HG03565 (cell line): ENCODE measurements around the gene FIBP.
"Not testable (repeated sequence)": the region's sequence is repeated elsewhere in the genome, so short reads cannot be mapped to it uniquely, and the experiment has no call there.

ENCODE experiments used
- ATAC-seq: cut with Tn5 transposase; IDR thresholded peaks from one replicate; pipeline ENCODE4 v1.9.1; 2021; ENCODE audit warnings: mild to moderate bottlenecking, moderate library complexity; ENCODE audit not compliant: unreplicated experiment

Gene FIBP

GRCh38 chr11:65915101-65915820 lies 27.0 kb upstream of the FIBP start:
- ATAC-seq, result no peak

GRCh38 chr11:65912845-65913244 lies 24.6 kb upstream of the FIBP start:
- ATAC-seq, result no peak

- ATAC-seq, result no peak
Observed at GRCh38 chr11:65911682-65912568, 23.7 kb upstream of the FIBP start.

GRCh38 chr11:65907878-65908277 lies 19.6 kb upstream of the FIBP start:
- no peak for ATAC-seq

- ATAC-seq, result no peak
Observed at GRCh38 chr11:65906602-65907001, 18.3 kb upstream of the FIBP start.

GRCh38 chr11:65903715-65904114 lies 15.4 kb upstream of the FIBP start:
- ATAC-seq, result no peak

- no peak for ATAC-seq
Observed at GRCh38 chr11:65903068-65903481, 14.8 kb upstream of the FIBP start.

- ATAC-seq, result no peak
Observed at GRCh38 chr11:65900899-65901180, 12.6 kb upstream of the FIBP start.

- peak; percentile 74 for ATAC-seq
Observed at GRCh38 chr11:65900125-65900898, 12.0 kb upstream of the FIBP start, which contains the start of gene FOSL1. Gene FOSL1 (minus strand): TSS chr11:65900388. CDS start chr11:65900339, 49 bp downstream.

GRCh38 chr11:65899356-65900124 lies 11.3 kb upstream of the FIBP start:
- ATAC-seq, result no peak

GRCh38 chr11:65898656-65899355 lies 10.5 kb upstream of the FIBP start:
- ATAC-seq, result no peak

GRCh38 chr11:65897020-65897471 lies 8.8 kb upstream of the FIBP start:
- ATAC-seq, result no peak

- ATAC-seq, result no peak
Observed at GRCh38 chr11:65896034-65896999, 8.0 kb upstream of the FIBP start.

- no peak for ATAC-seq
Observed at GRCh38 chr11:65895482-65895981, 7.3 kb upstream of the FIBP start.

- no peak for ATAC-seq
Observed at GRCh38 chr11:65894034-65894591, 5.8 kb upstream of the FIBP start.

- ATAC-seq, result no peak
Observed at GRCh38 chr11:65892661-65893317, 4.5 kb upstream of the FIBP start.

GRCh38 chr11:65892137-65892540 lies 3.9 kb upstream of the FIBP start:
- not testable (repeated sequence) for ATAC-seq
